ENCODE data around the gene FAP.

GRCh38 chr2:162233197-162233596, 10.0 kb downstream of the FAP start:
- TF ChIP-seq POLR2A (IDR thresholded peaks at IDR 0.05; ENCODE audit: extremely low read depth, insufficient read length) (no peak), CTCF (IDR thresholded peaks at IDR 0.05; ENCODE audit: low read depth, low read length) (no peak), MYC (IDR thresholded peaks at IDR 0.05; ENCODE audit: low read depth, low read length) (no peak)

Data from NB4 (cell line).